ENCODE results near the gene PKNOX1.
"Not testable (repeated sequence)": the region's sequence is repeated elsewhere in the genome, so short reads cannot be mapped to it uniquely, and the experiment has no call there.

GRCh38 chr21:42999152-42999551 is 24.8 kb downstream of the PKNOX1 start:
- TF ChIP-seq EZH2phosphoT487 (IDR thresholded peaks at IDR 0.05; ENCODE audit: borderline replicate concordance); POLR2A (IDR thresholded peaks at IDR 0.05; ENCODE audit: borderline replicate concordance, extremely low read depth, insufficient read depth, insufficient read length); EZH2 (IDR thresholded peaks at IDR 0.05); CTCF (IDR thresholded peaks at IDR 0.05 in 2 of 3, conservative IDR thresholded peaks at IDR 0.05 in 1 of 3; ENCODE audit: borderline replicate concordance in 1 of 3, insufficient read depth in 1 of 3, low read depth in 2 of 3, low read length in 2 of 3); SIN3A (IDR thresholded peaks at IDR 0.05; ENCODE audit: low read depth); POLR2AphosphoS5 (IDR thresholded peaks at IDR 0.05; ENCODE audit: low read depth, low read length); MAX (IDR thresholded peaks at IDR 0.05); ELF1 (IDR thresholded peaks at IDR 0.05; ENCODE audit: borderline replicate concordance, low read depth); ZNF274 (IDR thresholded peaks at IDR 0.05; ENCODE audit: low read depth, low read length); SRF (IDR thresholded peaks at IDR 0.05; ENCODE audit: low read depth); CEBPB (IDR thresholded peaks at IDR 0.05; ENCODE audit: low read depth); EGR1 (IDR thresholded peaks at IDR 0.05; ENCODE audit: low read depth); ZBTB33 (IDR thresholded peaks at IDR 0.05; ENCODE audit: extremely low read depth, insufficient replicate concordance, low read length); JUND (IDR thresholded peaks at IDR 0.05): not testable (repeated sequence)

Measured in HCT116 (cell line).